NOMO-1 (cell line): ENCODE results near the gene SLC9B2.
A peak's percentile ranks its signal among the peaks of the same experiment; 100 is the strongest.

ENCODE experiments used
- DNase-seq, 2 experiments: peaks; one replicate each; lab custom pipeline; 2025; ENCODE audit not compliant: unreplicated experiment in 2 of 2; lab: John Stamatoyannopoulos, UW

Gene SLC9B2

DNA sequence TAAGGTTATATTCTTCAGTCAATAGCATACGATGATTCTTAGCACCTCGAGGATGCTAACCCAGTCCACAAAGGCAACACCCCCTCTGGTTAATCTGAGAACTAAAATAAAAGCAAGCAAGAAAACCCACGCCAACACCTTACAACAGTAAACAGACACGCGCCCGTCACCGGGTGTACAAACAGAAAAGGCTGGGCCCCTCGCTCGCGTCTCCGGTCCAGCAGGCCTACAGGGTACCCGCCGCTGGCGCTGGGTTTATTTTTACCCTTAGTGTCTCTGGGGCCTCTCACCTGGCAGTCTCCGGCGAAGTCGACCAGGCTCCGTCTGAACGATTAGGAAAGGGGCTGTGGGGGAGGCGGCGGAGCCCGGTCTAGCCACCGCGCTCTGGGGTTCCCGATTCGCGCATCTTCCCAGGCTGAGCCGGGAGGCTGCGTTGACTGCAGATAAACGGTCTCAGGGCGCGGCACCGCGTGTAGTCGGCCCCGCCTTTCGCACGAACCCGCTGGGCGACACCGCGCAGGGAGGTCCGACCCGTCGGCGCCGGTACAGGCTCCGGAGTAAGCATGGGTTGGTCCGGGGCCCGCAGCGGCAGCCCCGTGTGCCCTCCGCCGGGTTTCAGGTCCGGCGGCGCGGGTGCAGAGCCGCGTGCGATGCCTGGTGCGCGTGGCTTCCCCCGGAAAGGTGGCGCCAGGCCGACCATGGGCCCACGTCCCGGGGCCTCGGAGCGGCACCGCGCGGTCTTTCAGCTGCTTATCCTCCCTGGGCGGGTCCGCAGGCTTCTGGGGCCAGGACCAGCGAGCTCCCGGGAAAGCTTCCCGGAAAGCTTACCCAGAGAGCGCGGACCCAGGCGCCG is 441 bp downstream of the SLC9B2 start:
- peak in 1 of 2 experiments; percentile 27 for DNase-seq

DNA sequence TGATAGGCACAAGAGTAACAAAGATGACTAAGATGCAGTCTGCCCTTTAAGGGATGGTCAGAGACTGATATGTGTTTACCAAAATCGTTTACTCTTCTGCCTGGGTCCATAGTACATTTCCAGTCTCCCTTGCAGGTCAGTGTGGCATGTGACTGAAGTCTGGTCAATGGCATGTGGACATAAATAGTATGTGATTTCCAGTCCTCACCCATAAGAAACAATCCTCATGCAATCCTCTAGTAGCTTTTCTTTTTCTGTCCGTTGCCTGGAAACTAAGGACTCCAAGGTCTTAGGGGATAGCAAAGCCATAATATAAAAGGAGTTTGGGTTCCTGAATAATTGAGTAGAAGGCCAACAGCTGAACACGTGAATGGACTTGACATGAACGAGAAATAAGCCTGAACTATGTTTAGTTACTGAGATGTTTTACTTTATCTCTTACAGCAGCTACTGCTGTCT is 1.1 kb downstream of the SLC9B2 start:
- DNase-seq = no peak

DNA sequence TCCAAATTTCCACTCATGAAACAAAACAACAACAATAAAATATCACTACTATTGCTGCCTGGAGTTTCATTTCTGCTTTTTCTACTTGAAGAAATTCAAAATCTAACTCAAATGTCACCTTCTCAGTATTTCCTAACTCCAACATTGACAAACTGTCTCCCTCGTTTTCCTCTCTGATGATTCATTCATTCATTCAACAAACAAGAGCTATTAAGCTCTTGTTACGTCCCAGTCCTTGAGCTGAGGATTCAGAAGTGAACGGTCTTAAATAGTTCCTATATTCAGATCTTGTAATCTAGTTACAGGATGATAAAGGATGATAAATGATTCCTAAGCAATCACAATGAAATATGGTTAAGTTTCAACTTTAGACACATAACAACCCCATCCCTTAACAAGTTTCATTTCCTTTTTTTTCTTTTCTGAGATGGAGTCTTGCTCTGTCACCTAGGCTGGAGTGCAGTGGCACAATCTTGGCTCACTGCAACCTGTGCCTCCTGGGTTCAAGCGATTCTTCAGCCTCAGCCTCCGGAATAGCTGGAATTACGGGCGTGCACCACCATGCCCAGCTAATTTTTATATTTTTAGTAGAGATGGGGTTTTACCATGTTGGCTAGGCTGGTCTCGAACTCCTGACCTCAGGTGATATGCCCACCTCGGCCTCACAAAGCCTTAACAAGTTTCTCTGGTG is 1.7 kb downstream of the SLC9B2 start:
- peak; percentile 48 to 85 for DNase-seq

DNA sequence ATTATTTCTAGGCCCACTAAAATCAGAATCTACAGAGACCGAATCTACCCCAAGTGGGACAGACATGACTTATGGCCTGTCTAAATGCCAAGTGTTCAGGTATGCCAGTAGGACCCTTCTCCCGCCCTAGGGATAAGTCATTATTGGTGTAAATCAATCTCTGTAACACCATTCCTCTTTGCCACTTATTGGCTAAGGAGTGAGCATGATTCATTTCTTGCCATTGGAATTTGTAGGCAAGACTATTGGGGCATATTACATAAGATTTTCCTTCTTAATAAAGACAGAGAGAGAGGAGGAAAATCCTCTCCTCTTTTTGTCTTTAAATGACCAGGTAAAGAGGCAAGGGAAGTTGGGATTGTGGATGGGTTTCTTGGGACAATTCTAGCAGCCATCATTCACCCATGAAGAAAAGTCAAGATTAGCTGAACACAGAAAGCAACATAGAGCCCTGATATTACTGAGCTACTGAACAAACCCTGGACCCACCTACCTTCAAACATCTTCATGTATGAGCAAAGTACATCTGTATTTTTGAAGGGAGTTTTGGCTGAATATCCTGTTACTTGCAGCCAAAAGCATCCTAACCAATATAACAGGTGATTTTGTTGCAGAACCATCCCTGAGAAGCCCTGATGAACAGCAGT is 2.6 kb downstream of the SLC9B2 start:
- no peak for DNase-seq

- no peak for DNase-seq
These were observed 8.6 kb downstream of the SLC9B2 start for GRCh38 chr4:103067841-103068547.

GRCh38 chr4:103060453-103061148 is 16.0 kb downstream of the SLC9B2 start:
- DNase-seq = no peak

DNA sequence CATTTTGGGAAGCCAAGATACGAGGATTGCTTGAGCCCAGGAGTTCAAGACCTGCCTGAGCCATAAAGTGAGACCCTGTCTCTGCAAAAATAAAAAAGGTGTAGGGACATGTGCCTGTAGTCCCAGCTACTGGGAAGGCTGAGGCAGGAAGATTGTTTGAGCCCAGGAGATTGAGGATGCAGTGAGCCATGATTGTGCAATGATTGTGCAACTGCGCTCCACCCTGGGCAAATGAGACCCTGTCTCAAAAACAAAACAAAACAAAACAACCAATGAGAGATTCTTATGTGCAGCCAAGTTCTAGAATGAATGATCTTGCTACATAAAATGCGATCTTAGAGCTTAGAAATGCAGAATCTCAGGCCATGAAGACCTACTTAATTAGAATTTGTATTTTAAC is 22.5 kb downstream of the SLC9B2 start:
- DNase-seq = no peak

- no peak for DNase-seq
These were observed 23.8 kb downstream of the SLC9B2 start for GRCh38 chr4:103052779-103053178.

DNA sequence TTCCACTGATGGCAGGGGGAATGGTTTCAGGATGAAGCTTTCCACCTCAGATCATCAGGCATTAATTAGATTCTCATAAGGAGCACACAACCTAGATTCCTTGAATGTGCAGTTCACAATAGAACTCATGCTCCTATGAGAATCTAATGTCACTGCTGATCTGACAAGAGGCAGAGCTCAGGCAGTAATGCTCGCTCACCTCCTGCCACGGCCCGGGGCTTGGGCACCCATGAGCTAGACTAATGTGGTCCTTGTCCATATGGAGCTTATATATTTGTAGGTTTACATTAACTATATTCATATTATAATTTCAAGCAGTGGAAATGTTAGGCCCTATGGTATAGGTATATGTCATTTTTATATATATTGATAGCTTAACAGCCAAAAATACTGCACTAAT is 24.4 kb downstream of the SLC9B2 start:
- no peak for DNase-seq

DNA sequence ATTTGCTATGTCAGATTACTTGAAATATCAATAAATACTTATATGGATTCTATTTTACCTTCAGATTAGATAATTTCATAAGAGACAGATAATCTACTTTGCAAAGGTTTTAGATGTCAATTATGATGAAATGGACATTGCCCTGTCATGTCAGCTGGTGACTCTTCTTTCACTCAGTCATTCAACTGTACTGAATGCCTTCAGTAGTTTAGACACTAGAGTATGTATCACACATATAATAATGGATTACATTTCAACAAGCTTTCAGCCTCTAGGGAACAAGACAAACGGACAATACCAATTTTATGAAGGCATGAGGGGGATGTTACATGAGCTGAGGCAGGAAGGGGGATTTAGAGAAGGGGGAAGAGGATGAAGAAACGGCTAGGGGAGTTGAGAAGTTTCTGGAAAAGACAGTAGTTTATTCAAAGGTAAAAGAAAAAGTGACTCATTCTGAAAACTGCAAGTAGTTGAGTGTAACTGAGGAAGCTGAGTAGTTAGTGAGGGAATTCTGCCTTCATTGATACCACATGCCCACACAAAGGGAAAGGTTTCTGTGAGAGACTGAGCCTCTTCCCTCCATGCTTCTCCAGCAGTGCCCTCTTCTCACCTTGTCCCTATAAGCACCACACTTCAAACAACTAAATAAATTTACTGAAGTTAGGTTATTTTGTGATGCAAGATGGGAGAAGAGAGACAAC is 25.7 kb downstream of the SLC9B2 start:
- no peak for DNase-seq

- peak; percentile 22 to 62 for DNase-seq
These were observed 29.9 kb downstream of the SLC9B2 start for GRCh38 chr4:103046416-103047290.

DNA sequence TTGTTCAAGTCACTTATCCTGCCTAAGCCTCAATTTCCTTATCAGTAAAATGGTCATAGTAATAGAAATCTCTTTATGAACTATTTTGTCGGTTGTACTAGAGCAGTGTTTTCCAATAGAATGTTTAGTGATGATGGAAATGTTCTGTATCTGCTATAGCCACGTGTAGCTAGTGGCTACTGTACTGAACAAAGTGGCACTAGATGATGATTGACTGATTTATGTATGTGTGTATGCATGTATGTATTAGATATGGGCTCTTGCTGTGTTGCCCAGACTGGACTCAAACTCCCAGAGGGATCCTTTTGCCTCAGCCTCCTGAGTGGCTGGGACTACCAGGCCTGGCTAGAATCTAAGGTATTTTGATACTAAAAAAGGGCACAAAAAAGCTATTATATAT is 32.4 kb downstream of the SLC9B2 start:
- no peak for DNase-seq

DNA sequence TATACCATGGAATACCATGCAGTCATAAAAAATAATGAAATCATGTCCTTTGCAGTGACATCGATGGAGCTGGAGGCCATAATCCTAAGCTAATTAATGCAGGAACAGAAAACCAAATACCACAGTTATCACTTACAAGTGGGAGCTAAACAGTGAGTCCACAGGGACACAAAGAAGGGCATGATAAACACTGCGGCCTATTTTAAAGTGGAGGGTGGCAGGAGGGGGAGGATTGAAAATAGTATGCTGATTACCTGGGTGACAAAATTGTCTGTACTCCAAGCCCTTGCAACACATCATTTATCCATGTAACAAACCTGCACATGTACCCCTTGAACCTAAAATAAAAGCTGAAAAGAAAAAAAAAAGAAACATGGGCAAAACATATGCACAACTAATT is 40.4 kb downstream of the SLC9B2 start:
- DNase-seq = no peak

- DNase-seq = peak; percentile 14 to 27
These were observed 44.0 kb downstream of the SLC9B2 start for GRCh38 chr4:103032574-103032973.

DNA sequence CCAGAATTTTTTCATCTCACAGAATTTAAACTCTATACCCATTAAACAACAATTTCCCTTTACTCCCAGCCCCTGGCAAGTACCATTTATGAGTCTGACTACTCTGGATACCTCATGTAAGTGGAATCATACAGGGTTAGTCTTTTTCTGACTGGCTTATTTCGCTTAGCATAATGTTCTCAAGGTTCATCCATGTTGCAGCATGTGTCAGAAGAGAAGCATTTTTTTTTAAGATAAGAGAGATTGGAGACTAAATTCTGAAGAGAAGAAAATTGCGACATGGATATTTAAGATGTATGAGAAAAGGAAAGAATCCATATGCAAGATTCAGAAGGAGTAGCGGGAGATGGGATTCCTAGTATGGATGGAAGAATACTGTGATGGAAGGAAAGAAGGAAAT is 45.8 kb downstream of the SLC9B2 start:
- DNase-seq = no peak

DNA sequence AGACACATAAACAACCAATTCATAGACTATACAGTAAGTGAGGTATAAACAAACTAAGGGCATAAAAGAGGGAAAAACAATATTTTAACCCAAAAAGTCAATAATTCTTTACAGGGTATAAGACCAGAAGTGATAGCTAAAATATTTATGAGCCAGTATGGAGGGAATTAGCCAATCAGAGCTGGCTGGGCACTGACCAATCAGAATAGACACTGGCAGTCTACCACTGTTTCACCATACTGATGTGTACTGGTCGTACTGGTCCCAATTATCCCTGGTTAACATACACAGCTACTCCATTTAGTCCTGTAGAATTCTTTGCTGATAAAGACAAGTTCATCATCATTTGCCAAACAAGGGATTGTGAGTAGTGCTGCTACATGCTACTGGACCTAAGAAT is 47.3 kb downstream of the SLC9B2 start:
- no peak for DNase-seq

DNA sequence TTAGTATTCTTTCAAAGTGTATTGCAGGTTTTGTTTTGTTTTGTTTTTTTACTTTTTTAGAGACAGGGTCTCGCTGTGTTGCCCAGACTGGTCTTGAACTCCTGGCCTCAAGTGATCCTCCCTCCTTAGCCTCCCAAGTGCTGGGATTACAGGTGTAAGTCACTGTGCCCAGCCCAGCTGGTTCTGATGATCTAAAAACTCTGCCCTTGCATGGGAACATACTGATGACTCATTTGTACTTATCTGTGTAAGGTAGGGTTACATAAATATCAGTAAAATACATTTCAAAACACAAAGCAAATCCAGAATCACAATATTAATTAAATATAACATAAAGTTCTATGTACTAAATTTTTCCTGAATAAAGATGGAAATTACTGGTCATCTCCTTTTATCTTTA is 49.7 kb downstream of the SLC9B2 start:
- no peak for DNase-seq

GRCh38 chr4:103024996-103025395 is 51.6 kb downstream of the SLC9B2 start:
- DNase-seq = no peak

DNA sequence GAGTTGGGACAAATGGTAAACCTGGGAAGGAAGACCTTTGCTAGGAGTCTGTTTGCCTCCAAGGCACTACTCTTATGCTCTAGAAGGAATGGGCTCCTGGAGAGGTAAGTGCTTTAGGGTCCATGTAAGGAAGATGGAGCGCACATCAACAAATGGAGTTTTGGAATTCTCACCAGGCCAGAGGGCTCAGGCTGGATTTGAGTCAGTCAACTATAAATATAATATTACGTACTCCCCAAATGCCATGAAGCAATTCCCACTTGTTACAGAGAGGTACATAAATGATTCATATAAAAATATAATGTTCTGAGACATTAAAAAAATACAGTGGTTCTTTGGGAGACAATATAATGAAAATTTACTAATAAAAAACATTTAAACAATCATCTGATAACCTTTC is 55.4 kb downstream of the SLC9B2 start:
- DNase-seq = no peak
